ENCODE results near the gene PRH2. TPM values are rescaled to one million over a fixed set of nuclear protein-coding genes. Genes with fewer than 3 reads are reported as not detected.

Gene PRH2
- total and polyA plus RNA-seq, 12 donors: not detected

GRCh38 chr12:10974965-10975364 lies 45.9 kb downstream of the PRH2 start:
- Histone ChIP-seq H3K9me3 (no peaks in the 10 kb centered on the region), H3K4me3 (no peak overlapping the region), H3K27me3 (no peaks in the 10 kb centered on the region), H3K4me1 (no peaks in the 10 kb centered on the region), H3K36me3 (peaks cover 0 to 5% (median 0%) of the 10 kb centered on the region in 9 donors), H3K27ac (no peak overlapping the region)
- TF ChIP-seq, protein P1, sequence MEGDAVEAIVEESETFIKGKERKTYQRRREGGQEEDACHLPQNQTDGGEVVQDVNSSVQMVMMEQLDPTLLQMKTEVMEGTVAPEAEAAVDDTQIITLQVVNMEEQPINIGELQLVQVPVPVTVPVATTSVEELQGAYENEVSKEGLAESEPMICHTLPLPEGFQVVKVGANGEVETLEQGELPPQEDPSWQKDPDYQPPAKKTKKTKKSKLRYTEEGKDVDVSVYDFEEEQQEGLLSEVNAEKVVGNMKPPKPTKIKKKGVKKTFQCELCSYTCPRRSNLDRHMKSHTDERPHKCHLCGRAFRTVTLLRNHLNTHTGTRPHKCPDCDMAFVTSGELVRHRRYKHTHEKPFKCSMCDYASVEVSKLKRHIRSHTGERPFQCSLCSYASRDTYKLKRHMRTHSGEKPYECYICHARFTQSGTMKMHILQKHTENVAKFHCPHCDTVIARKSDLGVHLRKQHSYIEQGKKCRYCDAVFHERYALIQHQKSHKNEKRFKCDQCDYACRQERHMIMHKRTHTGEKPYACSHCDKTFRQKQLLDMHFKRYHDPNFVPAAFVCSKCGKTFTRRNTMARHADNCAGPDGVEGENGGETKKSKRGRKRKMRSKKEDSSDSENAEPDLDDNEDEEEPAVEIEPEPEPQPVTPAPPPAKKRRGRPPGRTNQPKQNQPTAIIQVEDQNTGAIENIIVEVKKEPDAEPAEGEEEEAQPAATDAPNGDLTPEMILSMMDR (IDR thresholded peaks at IDR 0.05): no peak
- no peak for ATAC-seq
- DNase-seq: no peak
- WGBS, 2 donors: 90 to 94% methylated on average over 3 of the region's 3 CpGs
- intact Hi-C loops (cut with DNase I): no loop called here

DNA sequence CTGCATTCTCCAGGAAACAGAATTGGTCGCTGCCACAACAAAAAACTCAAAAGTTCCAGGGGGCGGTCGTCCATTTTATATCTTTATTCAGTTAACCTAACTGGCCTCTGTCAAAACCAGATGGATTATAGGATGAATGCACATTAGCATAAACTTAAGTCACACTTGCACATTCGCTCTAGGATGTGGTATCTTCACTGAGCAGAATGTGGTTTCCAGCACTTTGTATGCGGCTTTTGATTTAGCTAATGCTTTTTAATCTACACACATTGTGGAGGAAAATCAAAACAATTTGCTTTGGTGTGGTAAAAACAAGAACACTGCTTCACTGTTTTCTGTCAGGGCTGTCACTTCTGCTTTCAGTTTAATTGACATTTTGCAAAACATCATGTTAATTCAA lies 53.2 kb downstream of the PRH2 start:
- no peak for ATAC-seq
- no peak overlapping the region for H3K4me3 ChIP-seq
- peaks cover 0 to 3% (median 0%) of the 10 kb centered on the region in 9 donors for H3K4me1 ChIP-seq
- intact Hi-C loops (cut with DNase I): no loop called here
- H3K27me3 ChIP-seq: no peaks in the 10 kb centered on the region
- 91 to 93% methylated on average over 5 of the region's 5 CpGs for WGBS, 2 donors
- H3K36me3 ChIP-seq: no peaks in the 10 kb centered on the region
- H3K9me3 ChIP-seq: no peaks in the 10 kb centered on the region
- no peak overlapping the region for H3K27ac ChIP-seq
- TF ChIP-seq, protein P1 (IDR thresholded peaks at IDR 0.05): no peak
- no peak for DNase-seq

Other genes starting within 250 kb of the PRH2 start
- gene YBX3, start 205.9 kb upstream of the PRH2 start, total RNA-seq: 1,000 to 10,000 TPM in 1 of 10 donors, 100 to 1,000 TPM in 9; 516 to 1,012 (median 632) TPM
- 1,000 to 10,000 TPM in 1 of 2 donors, 100 to 1,000 TPM in 1; 244 to 1,254 TPM for gene YBX3, start 205.9 kb upstream of the PRH2 start, polyA plus RNA-seq
- not detected for gene TAS2R7, start 126.6 kb upstream of the PRH2 start, total RNA-seq
- gene TAS2R7, start 126.6 kb upstream of the PRH2 start, polyA plus RNA-seq: not detected
- not detected for gene TAS2R8, start 122.0 kb upstream of the PRH2 start, total RNA-seq
- not detected for gene TAS2R8, start 122.0 kb upstream of the PRH2 start, polyA plus RNA-seq
- not detected for gene TAS2R9, start 119.1 kb upstream of the PRH2 start, total RNA-seq
- gene TAS2R9, start 119.1 kb upstream of the PRH2 start, polyA plus RNA-seq: not detected
- under 1 TPM in 6 of 10 donors, not detected in 4; 0.23 to 0.47 (median 0.29) TPM for gene TAS2R10, start 102.9 kb upstream of the PRH2 start, total RNA-seq
- under 1 TPM; 0.04 to 0.37 TPM for gene TAS2R10, start 102.9 kb upstream of the PRH2 start, polyA plus RNA-seq
- gene PRR4, start 79.8 kb upstream of the PRH2 start, total RNA-seq: 1 to 10 TPM; 1.4 to 4.2 (median 1.9) TPM
- 10 to 100 TPM in 1 of 2 donors, 1 to 10 TPM in 1; 2.6 to 11.8 TPM for gene PRR4, start 79.8 kb upstream of the PRH2 start, polyA plus RNA-seq
- 10 to 100 TPM in 1 of 10 donors, 1 to 10 TPM in 9; 6.3 to 11.7 (median 7.0) TPM for gene PRH1, start 45.0 kb upstream of the PRH2 start, total RNA-seq
- gene PRH1, start 45.0 kb upstream of the PRH2 start, polyA plus RNA-seq: 1 to 10 TPM; 2.4 TPM
- 1 to 10 TPM in 1 of 10 donors, under 1 TPM in 9; 0.28 to 1.1 (median 0.46) TPM for gene TAS2R13, start 19.7 kb upstream of the PRH2 start, total RNA-seq
- under 1 TPM; 0.04 to 0.15 TPM for gene TAS2R13, start 19.7 kb upstream of the PRH2 start, polyA plus RNA-seq
- 1 to 10 TPM in 4 of 10 donors, under 1 TPM in 6; 0.64 to 1.6 (median 0.91) TPM for gene TAS2R14, start 10.0 kb downstream of the PRH2 start, total RNA-seq
- gene TAS2R14, start 10.0 kb downstream of the PRH2 start, polyA plus RNA-seq: 1 to 10 TPM in 1 of 2 donors, under 1 TPM in 1; 0.30 to 1.7 TPM
- under 1 TPM in 7 of 10 donors, not detected in 3; 0.24 to 0.88 (median 0.59) TPM for gene TAS2R50, start 57.7 kb downstream of the PRH2 start, total RNA-seq
- gene TAS2R50, start 57.7 kb downstream of the PRH2 start, polyA plus RNA-seq: not detected
- under 1 TPM; 0.26 to 0.64 (median 0.42) TPM for gene TAS2R20, start 69.1 kb downstream of the PRH2 start, total RNA-seq
- gene TAS2R20, start 69.1 kb downstream of the PRH2 start, polyA plus RNA-seq: under 1 TPM; 0.13 to 0.29 TPM
- 1 to 10 TPM in 2 of 10 donors, under 1 TPM in 8; 0.25 to 1.2 (median 0.77) TPM for gene TAS2R19, start 93.4 kb downstream of the PRH2 start, total RNA-seq
- gene TAS2R19, start 93.4 kb downstream of the PRH2 start, polyA plus RNA-seq: under 1 TPM; 0.12 to 0.59 TPM
- 1 to 10 TPM in 1 of 10 donors, under 1 TPM in 9; 0.38 to 1.6 (median 0.84) TPM for gene TAS2R31, start 102.2 kb downstream of the PRH2 start, total RNA-seq
- gene TAS2R31, start 102.2 kb downstream of the PRH2 start, polyA plus RNA-seq: under 1 TPM; 0.12 to 0.29 TPM
- gene TAS2R46, start 133.1 kb downstream of the PRH2 start, total RNA-seq: under 1 TPM in 7 of 10 donors, not detected in 3; 0.28 to 0.93 (median 0.51) TPM
- not detected for gene TAS2R46, start 133.1 kb downstream of the PRH2 start, polyA plus RNA-seq
- under 1 TPM in 4 of 10 donors, not detected in 6; 0.28 to 0.53 (median 0.31) TPM for gene TAS2R43, start 163.1 kb downstream of the PRH2 start, total RNA-seq
- gene TAS2R43, start 163.1 kb downstream of the PRH2 start, polyA plus RNA-seq: not detected
- 1 to 10 TPM in 5 of 10 donors, under 1 TPM in 5; 0.60 to 1.5 (median 1.0) TPM for gene TAS2R30, start 205.4 kb downstream of the PRH2 start, total RNA-seq
- not detected for gene TAS2R30, start 205.4 kb downstream of the PRH2 start, polyA plus RNA-seq
- 10 to 100 TPM; 14.0 to 23.7 (median 19.3) TPM for gene SMIM10L1, start 242.0 kb downstream of the PRH2 start, total RNA-seq
- 10 to 100 TPM; 12.5 to 26.2 TPM for gene SMIM10L1, start 242.0 kb downstream of the PRH2 start, polyA plus RNA-seq